Lower lobe of right lung (tissue), 2 donors: ENCODE data around the gene MCTP1. TPM values are rescaled to one million over a fixed set of nuclear protein-coding genes. Genes with fewer than 3 reads are reported as not detected.
"Not testable (repeated sequence)": the region's sequence is repeated elsewhere in the genome, so short reads cannot be mapped to it uniquely, and the experiment has no call there.

Source experiments
- ATAC-seq, 2 donors: fragments of 200-7000 bp; cut with Tn5 transposase; one replicate each; pipeline ENCODE4 v1.9.1; 2020 to 2022; ENCODE audit warnings: mild to moderate bottlenecking in 2 of 2, moderate library complexity in 2 of 2
- DNase-seq: peaks from one replicate; pipeline ENCODE4 v3.0.0-alpha.2; 2020
- H3K27ac ChIP-seq: fragments of 200-600 bp; one replicate; pipeline ENCODE4 v1.8.0; 2022
- H3K27me3 ChIP-seq: fragments of 200-600 bp; one replicate; pipeline ENCODE4 v1.8.0; 2022; ENCODE audit warnings: low read depth
- H3K36me3 ChIP-seq: fragments of 200-600 bp; one replicate; pipeline ENCODE4 v1.8.0; 2022; ENCODE audit warnings: mild to moderate bottlenecking
- H3K4me1 ChIP-seq: fragments of 200-600 bp; one replicate; pipeline ENCODE4 v1.8.0; 2022
- H3K4me3 ChIP-seq: fragments of 200-600 bp; one replicate; pipeline ENCODE4 v1.8.0; 2022; ENCODE audit warnings: mild to moderate bottlenecking
- H3K9me3 ChIP-seq: fragments of 200-600 bp; one replicate; pipeline ENCODE4 v1.8.0; 2022
- CTCF ChIP-seq: fragments of 200-600 bp; IDR thresholded peaks from one replicate; pipeline ENCODE4 v1.8.0; 2022; ENCODE audit warnings: antibody characterized with exemption, mild to moderate bottlenecking
- intact Hi-C: fragments of 100-400 bp; cut with DNase I; formaldehyde crosslinking; loops from one replicate; pipeline ENCODE4 v1.11.0; 2022
- total RNA-seq: library from RNA; stranded (reverse); fragmentation: NEBNext Ultra II Directional; extraction: Animal tissue kit (Norgen Biotek cat#: 25700); gene quantifications from one replicate; pipeline ENCODE4 v1.2.1, GENCODE V29; 2021
- donor health status: DM: no; HTN: yes; CAD: no; lungs with severe emphysema.

MCTP1 gene
- total RNA-seq, 1 donor from 2014 or later = 38.7 TPM

DNA sequence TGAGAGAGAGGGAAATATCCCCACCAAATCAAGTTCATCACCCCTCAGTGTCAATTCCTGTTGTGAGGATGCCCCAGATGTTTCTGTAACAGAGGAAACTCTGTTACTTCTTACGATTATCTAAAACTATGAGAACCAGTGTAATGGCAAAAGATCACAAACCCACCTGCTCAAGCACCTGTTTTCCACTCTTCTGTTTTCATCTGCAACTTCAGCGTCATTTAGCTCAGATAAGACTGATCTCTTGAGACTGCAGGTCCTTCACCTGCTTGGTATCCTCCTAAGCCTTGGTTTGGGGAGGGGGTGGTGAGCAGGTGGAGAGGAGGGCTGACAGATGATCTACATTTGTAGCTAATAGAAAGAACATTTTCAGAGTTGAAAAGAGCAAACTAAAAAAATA lies 437.2 kb downstream of the MCTP1 start:
- no peak for DNase-seq
- no peak overlapping the region for H3K27ac ChIP-seq
- no peaks in the 10 kb centered on the region for H3K4me1 ChIP-seq
- intact Hi-C loops = no loop called here
- H3K27me3 ChIP-seq = no peaks in the 10 kb centered on the region
- H3K4me3 ChIP-seq = no peak overlapping the region
- no peak for ATAC-seq
- H3K36me3 ChIP-seq = no peaks in the 10 kb centered on the region
- no peak for TF ChIP-seq CTCF
- H3K9me3 ChIP-seq = no peaks in the 10 kb centered on the region

GRCh38 chr5:94847019-94847418 lies 437.9 kb downstream of the MCTP1 start:
- H3K27ac ChIP-seq = no peak overlapping the region
- no peaks in the 10 kb centered on the region for H3K27me3 ChIP-seq
- intact Hi-C loops = no loop called here
- H3K4me1 ChIP-seq = no peaks in the 10 kb centered on the region
- DNase-seq (no peak), ATAC-seq (no peak)
- H3K36me3 ChIP-seq = peaks cover 2% of the 10 kb centered on the region
- no peaks in the 10 kb centered on the region for H3K9me3 ChIP-seq
- TF ChIP-seq CTCF = no peak
- no peak overlapping the region for H3K4me3 ChIP-seq

- ATAC-seq, H3K4me3 ChIP-seq, H3K27ac ChIP-seq, H3K27me3 ChIP-seq, H3K36me3 ChIP-seq, intact Hi-C loops, H3K4me1 ChIP-seq, DNase-seq, H3K9me3 ChIP-seq: not testable (repeated sequence)
These were observed 439.2 kb downstream of the MCTP1 start for GRCh38 chr5:94845696-94846095.

GRCh38 chr5:94841598-94842322 lies 443.1 kb downstream of the MCTP1 start:
- DNase-seq (no peak), ATAC-seq (no peak)
- TF ChIP-seq CTCF = no peak
- no peaks in the 10 kb centered on the region for H3K9me3 ChIP-seq
- intact Hi-C loops = no loop called here
- no peaks in the 10 kb centered on the region for H3K4me1 ChIP-seq
- H3K4me3 ChIP-seq = no peak overlapping the region
- H3K27ac ChIP-seq = no peak overlapping the region
- H3K36me3 ChIP-seq = peaks cover 10% of the 10 kb centered on the region
- H3K27me3 ChIP-seq = no peaks in the 10 kb centered on the region

DNA sequence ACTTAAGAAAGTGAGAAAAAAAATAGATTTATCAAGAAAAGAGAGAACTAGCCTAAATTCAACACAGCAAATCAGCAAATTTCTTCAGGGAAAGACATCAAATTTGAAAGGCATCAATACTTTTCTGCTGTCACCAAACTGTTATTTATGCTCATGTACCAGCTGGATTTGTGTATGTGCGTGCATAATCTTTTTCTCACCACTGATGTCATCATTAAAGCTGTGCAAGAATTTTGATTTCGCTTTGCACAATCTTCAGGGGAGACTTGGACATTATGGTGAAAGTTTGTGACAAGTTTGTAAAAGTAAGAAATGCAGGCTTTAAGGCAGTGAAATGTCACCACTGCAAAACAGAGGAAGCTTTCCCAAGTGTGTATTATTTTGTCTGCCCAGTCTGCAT lies 451.0 kb downstream of the MCTP1 start:
- Histone ChIP-seq H3K36me3 (peaks cover 10% of the 10 kb centered on the region), H3K4me3 (no peak overlapping the region), H3K4me1 (no peaks in the 10 kb centered on the region), H3K27ac (no peak overlapping the region), H3K27me3 (no peaks in the 10 kb centered on the region), H3K9me3 (no peaks in the 10 kb centered on the region)
- no peak for ATAC-seq
- intact Hi-C loops = no loop called here
- no peak for TF ChIP-seq CTCF
- DNase-seq = no peak

GRCh38 chr5:94832685-94833084 lies 452.2 kb downstream of the MCTP1 start:
- intact Hi-C loops = no loop called here
- Histone ChIP-seq H3K4me1 (no peaks in the 10 kb centered on the region), H3K4me3 (no peak overlapping the region), H3K27ac (no peak overlapping the region), H3K36me3 (peaks cover 18% of the 10 kb centered on the region), H3K27me3 (no peaks in the 10 kb centered on the region), H3K9me3 (no peaks in the 10 kb centered on the region)
- TF ChIP-seq CTCF = no peak
- ATAC-seq (no peak), DNase-seq (no peak)
